Mesendoderm (in vitro differentiated cells): Measurements from ENCODE around the gene GAK.
"Not testable (repeated sequence)": the region's sequence is repeated elsewhere in the genome, so short reads cannot be mapped to it uniquely, and the experiment has no call there.

ENCODE experiments used
- DNase-seq: peaks from one replicate; pipeline ENCODE4 v3.0.0; 2013
- H2AK5ac ChIP-seq: 2 replicates; pipeline ENCODE4 v1.6.1; 2013; ENCODE audit warnings: low read length, inconsistent platforms
- H2BK120ac ChIP-seq: 2 replicates; pipeline ENCODE4 v1.6.1; 2013; ENCODE audit warnings: low read depth, mild to moderate bottlenecking, low read length, moderate library complexity, mixed read lengths
- H2BK15ac ChIP-seq: replicated peaks from 2 replicates; pipeline ENCODE4 v1.6.1; 2013; ENCODE audit warnings: low read depth, mild to moderate bottlenecking, moderate library complexity
- H2BK5ac ChIP-seq: 2 replicates; pipeline ENCODE4 v1.6.1; 2013; ENCODE audit warnings: low read length, inconsistent platforms
- H3K18ac ChIP-seq: 2 replicates; pipeline ENCODE4 v1.6.1; 2013; ENCODE audit warnings: mild to moderate bottlenecking, low read length, mixed read lengths
- H3K23ac ChIP-seq: one replicate; pipeline ENCODE4 v1.6.1; 2013; ENCODE audit warnings: low read length
- H3K27ac ChIP-seq: 2 replicates; pipeline ENCODE4 v1.5.1; 2013; ENCODE audit warnings: low read depth, mild to moderate bottlenecking, inconsistent platforms, low read length, moderate library complexity
- H3K27me3 ChIP-seq: 2 replicates; pipeline ENCODE4 v1.6.1; 2013; ENCODE audit warnings: low read length, control low read depth, mild to moderate bottlenecking, inconsistent platforms; ENCODE audit not compliant: insufficient read depth, poor library complexity
- H3K36me3 ChIP-seq: 2 replicates; pipeline ENCODE4 v1.6.1; 2013; ENCODE audit warnings: low read length, inconsistent platforms; ENCODE audit not compliant: control insufficient read depth, insufficient read depth
- H3K4ac ChIP-seq: one replicate; pipeline ENCODE4 v1.6.1; 2013; ENCODE audit warnings: low read depth, mild to moderate bottlenecking, low read length, moderate library complexity
- H3K4me1 ChIP-seq: 2 replicates; pipeline ENCODE4 v1.6.1; 2013; ENCODE audit warnings: low read depth, low read length, inconsistent platforms; ENCODE audit not compliant: control insufficient read depth
- H3K4me2 ChIP-seq: 2 replicates; pipeline ENCODE4 v1.6.1; 2013; ENCODE audit warnings: low read length
- H3K4me3 ChIP-seq: 2 replicates; pipeline ENCODE4 v1.5.1; 2013; ENCODE audit warnings: mild to moderate bottlenecking, low read length
- H3K56ac ChIP-seq: one replicate; pipeline ENCODE4 v1.6.1; 2013; ENCODE audit warnings: low read length
- H3K79me1 ChIP-seq: 2 replicates; pipeline ENCODE4 v1.6.1; 2013; ENCODE audit warnings: low read length, inconsistent platforms
- H3K79me2 ChIP-seq: 2 replicates; pipeline ENCODE4 v1.6.1; 2013; ENCODE audit warnings: mild to moderate bottlenecking, low read length; ENCODE audit not compliant: control insufficient read depth, insufficient read depth
- H3K9ac ChIP-seq: 2 replicates; pipeline ENCODE4 v1.6.1; 2013; ENCODE audit warnings: low read length, inconsistent platforms
- H4K5ac ChIP-seq: one replicate; pipeline ENCODE4 v1.6.1; 2013; ENCODE audit warnings: low read length
- H4K8ac ChIP-seq: one replicate; pipeline ENCODE4 v1.6.1; 2013; ENCODE audit warnings: low read depth, mild to moderate bottlenecking, control low read depth, low read length, moderate library complexity
- WGBS: extraction: QIAGEN DNeasy Blood & Tissue Kit; methylation state at CpG from one replicate; pipeline ENCODE4 v1.1.7; 2013; ENCODE audit warnings: low lambda C conversion rate, missing lambda C conversion rate; ENCODE audit not compliant: insufficient coverage; ENCODE audit errors: extremely low coverage; 5-methylcytosine and 5-hydroxymethylcytosine counted together

GAK gene

GRCh38 chr4:919004-919680 lies 13.0 kb downstream of the GAK start:
- peaks cover 40% of the 10 kb centered on the region for H3K79me2 ChIP-seq
- not testable (repeated sequence) for H3K9ac ChIP-seq, H3K36me3 ChIP-seq, H2BK15ac ChIP-seq, H2BK5ac ChIP-seq, H3K4me2 ChIP-seq, H2AK5ac ChIP-seq, H3K56ac ChIP-seq, H3K4me1 ChIP-seq, H3K27me3 ChIP-seq, H4K5ac ChIP-seq, H3K23ac ChIP-seq, H3K4me3 ChIP-seq, H3K4ac ChIP-seq, DNase-seq, H2BK120ac ChIP-seq, H3K27ac ChIP-seq, H3K18ac ChIP-seq, H4K8ac ChIP-seq
- WGBS: no CpG with 5 or more reads among the region's 15 CpGs
- H3K79me1 ChIP-seq: peaks cover 24% of the 10 kb centered on the region

GRCh38 chr4:918591-918990 lies 13.5 kb downstream of the GAK start:
- not testable (repeated sequence) for H3K23ac ChIP-seq, H2BK15ac ChIP-seq
- H3K79me2 ChIP-seq: peaks cover 39% of the 10 kb centered on the region

GRCh38 chr4:917992-918391 lies 14.1 kb downstream of the GAK start:
- Histone ChIP-seq H3K4me1 (no peaks in the 10 kb centered on the region), H2BK120ac (no peak overlapping the region), H3K27me3 (no peaks in the 10 kb centered on the region), H3K4me2 (no peak overlapping the region), H4K8ac (no peak overlapping the region), H3K4ac (no peak overlapping the region), H3K4me3 (no peak overlapping the region), H3K9ac (no peak overlapping the region), H3K27ac (no peak overlapping the region), H2AK5ac (no peak overlapping the region), H3K23ac (no peak overlapping the region), H3K18ac (no peak overlapping the region), H3K79me2 (peaks cover 36% of the 10 kb centered on the region), H3K56ac (no peak overlapping the region), H2BK5ac (no peak overlapping the region), H2BK15ac (no peak overlapping the region), H4K5ac (no peak overlapping the region), H3K36me3 (no peaks in the 10 kb centered on the region), H3K79me1 (peaks cover 23% of the 10 kb centered on the region)
- no peak for DNase-seq
- WGBS: no CpG with 5 or more reads among the region's 2 CpGs

More at GRCh38 chr4:918591-918990, 13.5 kb downstream of the GAK start:
- H3K4me1 ChIP-seq, H3K56ac ChIP-seq, H3K36me3 ChIP-seq, H2AK5ac ChIP-seq, H3K27ac ChIP-seq, H3K4me2 ChIP-seq, DNase-seq, H4K8ac ChIP-seq, H4K5ac ChIP-seq, H2BK5ac ChIP-seq, H3K9ac ChIP-seq, H3K18ac ChIP-seq, H3K4ac ChIP-seq, H2BK120ac ChIP-seq, H3K27me3 ChIP-seq, H3K4me3 ChIP-seq: not testable (repeated sequence)
- peaks cover 23% of the 10 kb centered on the region for H3K79me1 ChIP-seq
- no CpG with 5 or more reads among the region's 6 CpGs for WGBS

- Histone ChIP-seq H4K5ac (no peak overlapping the region), H2BK5ac (no peak overlapping the region), H3K56ac (no peak overlapping the region), H3K27me3 (no peaks in the 10 kb centered on the region), H2BK120ac (no peak overlapping the region), H2AK5ac (no peak overlapping the region), H3K79me1 (peaks cover 21% of the 10 kb centered on the region), H3K4me3 (no peak overlapping the region), H3K9ac (no peak overlapping the region), H3K79me2 (peaks cover 33% of the 10 kb centered on the region), H2BK15ac (no peak overlapping the region), H3K4ac (no peak overlapping the region), H4K8ac (no peak overlapping the region), H3K4me2 (no peak overlapping the region), H3K23ac (no peak overlapping the region), H3K36me3 (no peaks in the 10 kb centered on the region), H3K18ac (no peak overlapping the region), H3K27ac (no peak overlapping the region), H3K4me1 (no peaks in the 10 kb centered on the region)
- no peak for DNase-seq
- whole genome bisulfite sequencing: no CpG with 5 or more reads among the region's 7 CpGs
Measured at GRCh38 chr4:917466-917865, 14.7 kb downstream of the GAK start.

GRCh38 chr4:915595-915994 lies 16.5 kb downstream of the GAK start:
- no peak overlapping the region for H2BK5ac ChIP-seq
- no peak overlapping the region for H3K56ac ChIP-seq
- H4K8ac ChIP-seq: no peak overlapping the region
- H3K79me1 ChIP-seq: peaks cover 20% of the 10 kb centered on the region
- no peaks in the 10 kb centered on the region for H3K36me3 ChIP-seq
- no peak overlapping the region for H3K23ac ChIP-seq
- DNase-seq: no peak
- no peak overlapping the region for H3K27ac ChIP-seq
- H3K4ac ChIP-seq: no peak overlapping the region
- H2BK120ac ChIP-seq: no peak overlapping the region
- H3K9ac ChIP-seq: no peak overlapping the region
- H3K18ac ChIP-seq: no peak overlapping the region
- H3K4me1 ChIP-seq: no peaks in the 10 kb centered on the region
- H3K27me3 ChIP-seq: no peaks in the 10 kb centered on the region
- no peak overlapping the region for H3K4me3 ChIP-seq
- H3K4me2 ChIP-seq: no peak overlapping the region
- no peak overlapping the region for H2BK15ac ChIP-seq
- H2AK5ac ChIP-seq: no peak overlapping the region
- no peak overlapping the region for H4K5ac ChIP-seq
- no CpG with 5 or more reads among the region's 8 CpGs for WGBS
- peaks cover 28% of the 10 kb centered on the region for H3K79me2 ChIP-seq

GRCh38 chr4:915041-915474 lies 17.1 kb downstream of the GAK start:
- no peaks in the 10 kb centered on the region for H3K36me3 ChIP-seq
- WGBS: no CpG with 5 or more reads among the region's 20 CpGs

More at GRCh38 chr4:915041-915474, 17.1 kb downstream of the GAK start:
- Histone ChIP-seq H3K4me3 (no peak overlapping the region), H2BK120ac (no peak overlapping the region), H3K56ac (peak overlapping the region; percentile 25), H3K18ac (no peak overlapping the region), H4K8ac (no peak overlapping the region), H2AK5ac (no peak overlapping the region), H2BK15ac (no peak overlapping the region), H3K4me1 (no peaks in the 10 kb centered on the region), H3K27ac (no peak overlapping the region), H3K4ac (no peak overlapping the region), H3K4me2 (no peak overlapping the region), H3K9ac (no peak overlapping the region), H3K79me1 (peaks cover 20% of the 10 kb centered on the region), H3K79me2 (peaks cover 27% of the 10 kb centered on the region), H2BK5ac (no peak overlapping the region), H3K23ac (no peak overlapping the region), H4K5ac (no peak overlapping the region), H3K27me3 (no peaks in the 10 kb centered on the region)
- no peak for DNase-seq
